ENCODE measurements around the gene GATB.

GATB gene

GRCh38 chr4:151638295-151638858 lies 122.4 kb downstream of the GATB start:
- no peak overlapping the region for H3K4me3 Mint-ChIP-seq
- no peak for ATAC-seq (replicated peaks; ENCODE audit: extremely low read depth, poor library complexity, severe bottlenecking)
- no peaks in the 10 kb centered on the region for H3K4me1 Mint-ChIP-seq
- no peaks in the 10 kb centered on the region for H3K9me3 Mint-ChIP-seq
- H3K36me3 Mint-ChIP-seq (ENCODE audit: insufficient read depth): no peaks in the 10 kb centered on the region
- no peak for DNase-seq (ENCODE audit: low spot score in 2 of 2)
- peaks cover 9% of the 10 kb centered on the region for H3K27me3 Mint-ChIP-seq
- H3K27ac Mint-ChIP-seq (ENCODE audit: low read depth): no peak overlapping the region

GRCh38 chr4:151631349-151631748 lies 129.5 kb downstream of the GATB start:
- DNase-seq (ENCODE audit: low spot score in 2 of 2): no peak
- H3K27me3 Mint-ChIP-seq: peaks cover 79% of the 10 kb centered on the region
- H3K27ac Mint-ChIP-seq (ENCODE audit: low read depth): no peak overlapping the region
- ATAC-seq (replicated peaks; ENCODE audit: extremely low read depth, poor library complexity, severe bottlenecking): no peak
- H3K4me1 Mint-ChIP-seq: no peaks in the 10 kb centered on the region
- H3K9me3 Mint-ChIP-seq: no peaks in the 10 kb centered on the region
- H3K4me3 Mint-ChIP-seq: no peak overlapping the region
- no peaks in the 10 kb centered on the region for H3K36me3 Mint-ChIP-seq (ENCODE audit: insufficient read depth)

DNA sequence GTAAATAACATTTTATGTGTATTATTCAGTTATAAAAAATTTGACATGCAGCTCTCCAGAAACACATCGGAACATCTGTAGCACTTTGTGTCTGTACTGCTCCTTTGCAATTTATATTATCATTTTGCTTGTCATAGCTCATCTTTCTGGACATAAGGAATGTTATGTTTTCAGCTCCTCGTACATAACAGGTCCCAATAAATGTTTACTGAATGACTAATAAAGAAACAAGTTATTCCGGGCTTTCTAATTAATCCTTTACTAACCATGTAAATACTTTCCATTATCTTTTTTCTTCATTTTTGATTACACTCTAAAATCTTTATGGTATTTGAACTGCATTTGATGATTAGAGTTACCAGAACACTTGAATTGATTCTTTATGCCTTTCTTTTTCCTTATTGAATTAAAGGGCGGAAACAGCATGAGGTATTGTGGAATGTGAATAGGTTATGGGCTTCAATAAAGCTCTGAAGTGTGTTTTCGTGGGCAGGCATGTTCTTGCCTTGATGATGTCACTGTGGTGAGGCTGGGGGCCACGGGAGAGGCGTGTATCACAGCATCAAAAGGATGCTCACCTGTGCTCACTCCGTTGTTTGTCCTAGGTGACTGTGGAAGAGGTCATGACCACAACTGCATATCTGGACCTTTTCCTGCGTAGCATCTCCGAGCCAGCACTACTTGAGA lies 131.6 kb downstream of the GATB start:
- Mint-ChIP-seq H3K4me3 (no peak overlapping the region), H3K36me3 (ENCODE audit: insufficient read depth) (no peaks in the 10 kb centered on the region), H3K9me3 (no peaks in the 10 kb centered on the region), H3K4me1 (no peaks in the 10 kb centered on the region), H3K27ac (ENCODE audit: low read depth) (no peak overlapping the region), H3K27me3 (peaks cover 81% of the 10 kb centered on the region)
- ATAC-seq (replicated peaks; ENCODE audit: extremely low read depth, poor library complexity, severe bottlenecking): no peak
- no peak for DNase-seq (ENCODE audit: low spot score in 2 of 2)

GRCh38 chr4:151628001-151628608 lies 132.7 kb downstream of the GATB start:
- no peaks in the 10 kb centered on the region for H3K4me1 Mint-ChIP-seq
- no peak overlapping the region for H3K4me3 Mint-ChIP-seq
- no peak overlapping the region for H3K27ac Mint-ChIP-seq (ENCODE audit: low read depth)
- H3K27me3 Mint-ChIP-seq: peaks cover 90% of the 10 kb centered on the region
- H3K36me3 Mint-ChIP-seq (ENCODE audit: insufficient read depth): no peaks in the 10 kb centered on the region
- ATAC-seq (replicated peaks; ENCODE audit: extremely low read depth, poor library complexity, severe bottlenecking): no peak
- no peak for DNase-seq (ENCODE audit: low spot score in 2 of 2)
- H3K9me3 Mint-ChIP-seq: no peaks in the 10 kb centered on the region

DNA sequence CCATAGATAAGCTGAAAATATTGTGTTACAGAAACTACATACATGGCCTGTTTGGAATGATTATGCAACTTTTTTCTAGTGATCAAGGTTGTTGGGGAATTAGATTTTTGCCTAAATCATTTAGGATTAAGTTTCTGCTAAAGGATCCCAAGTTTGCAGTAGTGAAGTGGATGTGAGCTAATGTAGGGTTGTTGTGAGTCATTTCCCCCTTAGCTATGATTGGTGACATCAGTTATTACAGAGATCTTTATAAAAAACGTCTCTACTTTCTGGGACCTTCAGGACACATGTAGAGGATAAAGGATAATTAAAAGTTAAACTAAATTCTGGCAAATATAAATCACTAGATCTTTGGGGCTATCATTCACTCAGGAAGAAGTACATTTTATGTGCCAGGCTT lies 133.3 kb downstream of the GATB start:
- no peaks in the 10 kb centered on the region for H3K4me1 Mint-ChIP-seq
- ATAC-seq (replicated peaks; ENCODE audit: extremely low read depth, poor library complexity, severe bottlenecking): no peak
- no peaks in the 10 kb centered on the region for H3K9me3 Mint-ChIP-seq
- no peaks in the 10 kb centered on the region for H3K36me3 Mint-ChIP-seq (ENCODE audit: insufficient read depth)
- no peak overlapping the region for H3K27ac Mint-ChIP-seq (ENCODE audit: low read depth)
- DNase-seq (ENCODE audit: low spot score in 2 of 2): no peak
- no peak overlapping the region for H3K4me3 Mint-ChIP-seq
- H3K27me3 Mint-ChIP-seq: peaks cover 90% of the 10 kb centered on the region

- Mint-ChIP-seq H3K27me3 (peaks cover 90% of the 10 kb centered on the region), H3K27ac (ENCODE audit: low read depth) (no peak overlapping the region), H3K9me3 (no peaks in the 10 kb centered on the region), H3K36me3 (ENCODE audit: insufficient read depth) (no peaks in the 10 kb centered on the region), H3K4me1 (no peaks in the 10 kb centered on the region), H3K4me3 (no peak overlapping the region)
- no peak for DNase-seq (ENCODE audit: low spot score in 2 of 2)
- no peak for ATAC-seq (replicated peaks; ENCODE audit: extremely low read depth, poor library complexity, severe bottlenecking)
Observed at GRCh38 chr4:151626751-151627150, 134.1 kb downstream of the GATB start.

DNA sequence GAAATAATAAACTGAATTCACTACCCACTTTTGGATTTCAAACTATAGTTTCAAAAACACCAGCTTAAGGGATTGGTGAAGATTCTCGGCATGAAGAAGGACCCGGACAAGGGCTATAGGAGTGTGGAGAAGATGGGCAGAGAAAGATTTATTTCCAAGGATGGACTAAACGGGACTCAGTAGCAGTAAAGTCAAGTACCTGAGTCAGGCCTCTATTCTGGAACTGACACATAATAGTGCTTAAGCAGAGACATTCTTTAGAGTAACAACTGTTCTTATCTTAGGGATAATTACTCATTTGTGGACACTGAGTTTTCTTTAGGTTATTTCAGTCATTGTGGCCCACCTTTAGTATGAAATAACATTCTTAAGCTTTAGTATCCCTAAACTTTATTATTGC lies 134.6 kb downstream of the GATB start:
- ATAC-seq (replicated peaks; ENCODE audit: extremely low read depth, poor library complexity, severe bottlenecking) (no peak), DNase-seq (ENCODE audit: low spot score in 2 of 2) (no peak)
- Mint-ChIP-seq H3K27me3 (peaks cover 90% of the 10 kb centered on the region), H3K4me1 (no peaks in the 10 kb centered on the region), H3K4me3 (no peak overlapping the region), H3K36me3 (ENCODE audit: insufficient read depth) (no peaks in the 10 kb centered on the region), H3K27ac (ENCODE audit: low read depth) (no peak overlapping the region), H3K9me3 (no peaks in the 10 kb centered on the region)

- Mint-ChIP-seq H3K4me1 (no peaks in the 10 kb centered on the region), H3K36me3 (ENCODE audit: insufficient read depth) (no peaks in the 10 kb centered on the region), H3K27me3 (peaks cover 79% of the 10 kb centered on the region), H3K4me3 (no peak overlapping the region), H3K9me3 (no peaks in the 10 kb centered on the region), H3K27ac (ENCODE audit: low read depth) (no peak overlapping the region)
- no peak for ATAC-seq (replicated peaks; ENCODE audit: extremely low read depth, poor library complexity, severe bottlenecking)
- no peak for DNase-seq (ENCODE audit: low spot score in 2 of 2)
Observed at GRCh38 chr4:151624626-151625565, 135.9 kb downstream of the GATB start.

Measured in central memory CD8-positive, alpha-beta T cell (primary cell).